Panc1 (cell line): ENCODE measurements around the gene GRID2. TPM values are rescaled to one million over a fixed set of nuclear protein-coding genes. Genes with fewer than 3 reads are reported as not detected.

Experiments
- ATAC-seq: fragments of 200-7000 bp; cut with Tn5 transposase; 2 replicates; pipeline ENCODE4 v1.9.1; 2020; ENCODE audit warnings: mild to moderate bottlenecking, moderate library complexity
- BruUV-seq: library from RNA; stranded (reverse); fragments of 400-500 nt; replicated peaks from 2 replicates; lab custom pipeline; 2021; lab: Mats Ljungman, UMichigan
- CTCF ChIA-PET: fragments of 300-600 bp; sonication (Branson Sonifier 250); formaldehyde crosslinking; loops from one replicate; lab custom pipeline; 2022; ENCODE audit warnings: antibody characterized with exemption; lab: Charles Lee
- POLR2A ChIA-PET: fragments of 300-600 bp; sonication (Branson Sonifier 250); formaldehyde crosslinking; loops from one replicate; lab custom pipeline; 2022; ENCODE audit warnings: antibody characterized with exemption; lab: Charles Lee
- DNase-seq: peaks from one replicate; pipeline ENCODE4 v3.0.0-alpha.2; 2010; ENCODE audit warnings: low read depth, low spot score
- H3K27ac ChIP-seq: 2 replicates; pipeline ENCODE4 v1.5.1; 2011; ENCODE audit warnings: mild to moderate bottlenecking, low read length, inconsistent platforms
- H3K27me3 ChIP-seq: fragments of 200-500 bp; sonication (Bioruptor generic); 2 replicates; pipeline ENCODE4 v1.6.0; 2014; ENCODE audit warnings: low read length, inconsistent platforms; ENCODE audit not compliant: control insufficient read depth, insufficient read depth
- H3K36me3 ChIP-seq: fragments of 200-500 bp; sonication (Bioruptor generic); 2 replicates; pipeline ENCODE4 v1.5.1; 2014; ENCODE audit warnings: inconsistent platforms, mild to moderate bottlenecking, low read length, moderate library complexity; ENCODE audit not compliant: control insufficient read depth, insufficient read depth
- H3K4me1 ChIP-seq: 2 replicates; pipeline ENCODE4 v1.5.1; 2011; ENCODE audit warnings: inconsistent platforms, mild to moderate bottlenecking, low read length, moderate library complexity; ENCODE audit not compliant: control insufficient read depth, insufficient read depth
- H3K4me3 ChIP-seq, 2 experiments: 2 replicates each; pipeline ENCODE4 v1.5.1; 2011 to 2012; ENCODE audit warnings: low read depth in 2 of 2, low read length in 2 of 2, mild to moderate bottlenecking in 2 of 2, inconsistent platforms in 1 of 2, moderate library complexity in 1 of 2
- H3K9me3 ChIP-seq: fragments of 200-500 bp; sonication (Bioruptor generic); 2 replicates; pipeline ENCODE4 v1.5.1; 2014; ENCODE audit warnings: low read depth, mild to moderate bottlenecking, inconsistent platforms, low read length, moderate library complexity; ENCODE audit not compliant: control insufficient read depth, insufficient read depth
- POLR2AphosphoS5 ChIP-seq: IDR thresholded peaks from 2 replicates; pipeline ENCODE4 v1.6.1; 2012; ENCODE audit warnings: mild to moderate bottlenecking, low read depth, low read length, moderate library complexity
- SIN3A ChIP-seq: IDR thresholded peaks from 2 replicates; pipeline ENCODE4 v1.6.1; 2012; ENCODE audit warnings: low read depth, mild to moderate bottlenecking, low read length, moderate library complexity, borderline replicate concordance; ENCODE audit not compliant: insufficient read depth
- TCF7L2 ChIP-seq: IDR thresholded peaks from 2 replicates; pipeline ENCODE4 v1.6.1; 2011; ENCODE audit warnings: mild to moderate bottlenecking, low read depth, low read length, inconsistent platforms
- in situ Hi-C: cut with HindIII; loops from 2 replicates; pipeline ENCODE4 v1.10.0; 2016; ENCODE audit warnings: low sequenced_read_pairs, low pct_unique_long_range_greater_than_20kb
- intact Hi-C: fragments of 100-400 bp; cut with micrococcal nuclease; formaldehyde crosslinking; loops from one replicate; pipeline ENCODE4 v1.10.0; 2022; ENCODE audit not compliant: unreplicated experiment
- total RNA-seq: library from RNA; stranded (reverse); gene quantifications from one replicate; pipeline ENCODE4 v1.2.1, GENCODE V29; 2021; ENCODE audit not compliant: unreplicated experiment
- TF ChIP-seq, protein P1 (sequence below): fragments of 450-650 bp; IDR thresholded peaks from 2 replicates; pipeline ENCODE4 v1.5.1; 2017; ENCODE audit warnings: mild to moderate bottlenecking
- TF ChIP-seq, protein P2 (sequence below), 2 experiments: IDR thresholded peaks; 2 replicates each; pipeline ENCODE4 v1.6.1; 2011 to 2012; ENCODE audit warnings: low read depth in 2 of 2, control low read depth in 1 of 2, low read length in 1 of 2, mild to moderate bottlenecking in 1 of 2, moderate library complexity in 1 of 2; ENCODE audit not compliant: insufficient read depth in 1 of 2

The GRID2 gene
- total RNA-seq, 1 experiment from 2014 or later = 0.08 TPM

DNA sequence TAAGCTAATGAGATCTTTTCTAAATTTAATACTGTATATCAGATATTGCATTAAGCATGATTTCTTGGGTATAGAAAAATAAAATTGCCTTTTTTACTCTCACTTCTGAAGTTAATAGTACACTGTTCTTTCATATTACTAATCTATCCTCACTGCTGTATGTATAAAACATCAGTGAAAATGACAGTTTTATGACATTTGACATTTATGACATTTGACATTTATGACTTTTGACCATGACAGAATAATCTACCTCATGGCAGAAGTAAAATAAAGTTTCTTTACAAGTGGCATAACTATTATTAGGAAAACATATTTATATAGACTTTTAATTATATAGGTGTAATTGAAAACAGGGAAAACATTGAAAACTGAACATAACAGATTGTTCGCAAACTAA is 13.3 kb downstream of the GRID2 start:
- Histone ChIP-seq H3K36me3 (no peaks in the 10 kb centered on the region), H3K27ac (no peak overlapping the region), H3K9me3 (no peaks in the 10 kb centered on the region), H3K4me3 (no peak overlapping the region), H3K4me1 (no peaks in the 10 kb centered on the region), H3K27me3 (no peaks in the 10 kb centered on the region)
- TF ChIP-seq SIN3A (no peak), POLR2AphosphoS5 (no peak), TCF7L2 (no peak)
- TF ChIP-seq, protein P1, sequence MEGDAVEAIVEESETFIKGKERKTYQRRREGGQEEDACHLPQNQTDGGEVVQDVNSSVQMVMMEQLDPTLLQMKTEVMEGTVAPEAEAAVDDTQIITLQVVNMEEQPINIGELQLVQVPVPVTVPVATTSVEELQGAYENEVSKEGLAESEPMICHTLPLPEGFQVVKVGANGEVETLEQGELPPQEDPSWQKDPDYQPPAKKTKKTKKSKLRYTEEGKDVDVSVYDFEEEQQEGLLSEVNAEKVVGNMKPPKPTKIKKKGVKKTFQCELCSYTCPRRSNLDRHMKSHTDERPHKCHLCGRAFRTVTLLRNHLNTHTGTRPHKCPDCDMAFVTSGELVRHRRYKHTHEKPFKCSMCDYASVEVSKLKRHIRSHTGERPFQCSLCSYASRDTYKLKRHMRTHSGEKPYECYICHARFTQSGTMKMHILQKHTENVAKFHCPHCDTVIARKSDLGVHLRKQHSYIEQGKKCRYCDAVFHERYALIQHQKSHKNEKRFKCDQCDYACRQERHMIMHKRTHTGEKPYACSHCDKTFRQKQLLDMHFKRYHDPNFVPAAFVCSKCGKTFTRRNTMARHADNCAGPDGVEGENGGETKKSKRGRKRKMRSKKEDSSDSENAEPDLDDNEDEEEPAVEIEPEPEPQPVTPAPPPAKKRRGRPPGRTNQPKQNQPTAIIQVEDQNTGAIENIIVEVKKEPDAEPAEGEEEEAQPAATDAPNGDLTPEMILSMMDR = no peak
- TF ChIP-seq, protein P2, sequence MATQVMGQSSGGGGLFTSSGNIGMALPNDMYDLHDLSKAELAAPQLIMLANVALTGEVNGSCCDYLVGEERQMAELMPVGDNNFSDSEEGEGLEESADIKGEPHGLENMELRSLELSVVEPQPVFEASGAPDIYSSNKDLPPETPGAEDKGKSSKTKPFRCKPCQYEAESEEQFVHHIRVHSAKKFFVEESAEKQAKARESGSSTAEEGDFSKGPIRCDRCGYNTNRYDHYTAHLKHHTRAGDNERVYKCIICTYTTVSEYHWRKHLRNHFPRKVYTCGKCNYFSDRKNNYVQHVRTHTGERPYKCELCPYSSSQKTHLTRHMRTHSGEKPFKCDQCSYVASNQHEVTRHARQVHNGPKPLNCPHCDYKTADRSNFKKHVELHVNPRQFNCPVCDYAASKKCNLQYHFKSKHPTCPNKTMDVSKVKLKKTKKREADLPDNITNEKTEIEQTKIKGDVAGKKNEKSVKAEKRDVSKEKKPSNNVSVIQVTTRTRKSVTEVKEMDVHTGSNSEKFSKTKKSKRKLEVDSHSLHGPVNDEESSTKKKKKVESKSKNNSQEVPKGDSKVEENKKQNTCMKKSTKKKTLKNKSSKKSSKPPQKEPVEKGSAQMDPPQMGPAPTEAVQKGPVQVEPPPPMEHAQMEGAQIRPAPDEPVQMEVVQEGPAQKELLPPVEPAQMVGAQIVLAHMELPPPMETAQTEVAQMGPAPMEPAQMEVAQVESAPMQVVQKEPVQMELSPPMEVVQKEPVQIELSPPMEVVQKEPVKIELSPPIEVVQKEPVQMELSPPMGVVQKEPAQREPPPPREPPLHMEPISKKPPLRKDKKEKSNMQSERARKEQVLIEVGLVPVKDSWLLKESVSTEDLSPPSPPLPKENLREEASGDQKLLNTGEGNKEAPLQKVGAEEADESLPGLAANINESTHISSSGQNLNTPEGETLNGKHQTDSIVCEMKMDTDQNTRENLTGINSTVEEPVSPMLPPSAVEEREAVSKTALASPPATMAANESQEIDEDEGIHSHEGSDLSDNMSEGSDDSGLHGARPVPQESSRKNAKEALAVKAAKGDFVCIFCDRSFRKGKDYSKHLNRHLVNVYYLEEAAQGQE (IDR thresholded peaks at IDR 0.05; ENCODE audit: insufficient read depth in 1 of 2, low read depth in 2 of 2, low read length in 1 of 2) = no peak
- in situ Hi-C loops (no loop called here), intact Hi-C loops (no loop called here)
- POLR2A ChIA-PET = no interaction called here
- no peak for ATAC-seq
- CTCF ChIA-PET = no interaction called here
- no TSS peak for BruUV-seq
- no peak for DNase-seq

DNA sequence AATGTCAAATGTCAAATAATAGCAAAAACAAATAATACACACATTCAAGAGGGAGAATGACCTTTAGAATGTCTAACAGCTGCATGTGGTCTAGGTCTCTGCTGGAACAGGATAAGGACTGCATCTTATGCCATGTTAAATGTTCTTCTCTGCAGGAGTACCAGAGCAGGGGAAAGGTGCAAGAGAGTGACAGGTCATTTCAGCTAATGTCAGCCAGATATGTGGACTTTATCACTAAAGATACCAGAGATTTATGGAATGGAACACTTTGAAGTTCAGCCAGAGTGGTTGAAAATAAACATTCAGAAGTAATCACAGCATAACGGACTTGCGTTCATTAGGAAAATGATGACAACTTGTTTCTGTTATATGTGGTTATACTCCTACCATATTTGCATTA is 24.3 kb downstream of the GRID2 start:
- ATAC-seq = no peak
- no peaks in the 10 kb centered on the region for H3K4me1 ChIP-seq
- no peaks in the 10 kb centered on the region for H3K27me3 ChIP-seq
- no peaks in the 10 kb centered on the region for H3K9me3 ChIP-seq
- in situ Hi-C loops (no loop called here), intact Hi-C loops (no loop called here)
- no TSS peak for BruUV-seq
- ChIA-PET CTCF (no interaction called here), POLR2A (no interaction called here)
- no peak overlapping the region for H3K27ac ChIP-seq
- TF ChIP-seq, protein P2 (IDR thresholded peaks at IDR 0.05; ENCODE audit: insufficient read depth in 1 of 2, low read depth in 2 of 2, low read length in 1 of 2) = no peak
- no peak for TF ChIP-seq TCF7L2
- no peak for TF ChIP-seq SIN3A
- TF ChIP-seq POLR2AphosphoS5 = no peak
- TF ChIP-seq, protein P1 = no peak
- DNase-seq = no peak
- no peaks in the 10 kb centered on the region for H3K36me3 ChIP-seq
- H3K4me3 ChIP-seq = no peak overlapping the region
